Activated naive CD8-positive, alpha-beta T cell treated with anti-CD3 and anti-CD28 coated beads, Interleukin-2, amount 50 U/mL, for 24 hours (primary cell): Measurements from ENCODE around the gene DYNLT2.
A peak's percentile ranks its signal among the peaks of the same experiment; 100 is the strongest.

Experiments used
- ATAC-seq: fragments of 150-1000 bp; cut with Tn5 transposase; one replicate; pipeline ENCODE4 v1.10.0; 2021
- DNase-seq: peaks from one replicate; pipeline ENCODE4 v3.0.0; 2021
- H3K27ac Mint-ChIP-seq: one replicate; pipeline ENCODE4 v1.8.0; 2021; ENCODE audit warnings: mild to moderate bottlenecking, mixed read lengths
- H3K27me3 Mint-ChIP-seq: one replicate; pipeline ENCODE4 v1.8.0; 2021; ENCODE audit warnings: mixed read lengths
- H3K36me3 Mint-ChIP-seq: one replicate; pipeline ENCODE4 v1.8.0; 2021; ENCODE audit warnings: low read depth, mixed read lengths
- H3K4me1 Mint-ChIP-seq: one replicate; pipeline ENCODE4 v1.8.0; 2021; ENCODE audit warnings: mixed read lengths
- H3K4me3 Mint-ChIP-seq: one replicate; pipeline ENCODE4 v1.8.0; 2021; ENCODE audit warnings: mild to moderate bottlenecking, moderate library complexity, mixed read lengths
- H3K9me3 Mint-ChIP-seq: one replicate; pipeline ENCODE4 v1.8.0; 2021; ENCODE audit warnings: mixed read lengths

DYNLT2 gene

GRCh38 chr6:169789146-169789943 lies 38.0 kb upstream of the DYNLT2 start:
- Mint-ChIP-seq H3K27me3 (peaks cover 38% of the 10 kb centered on the region), H3K9me3 (no peaks in the 10 kb centered on the region), H3K27ac (no peak overlapping the region)

GRCh38 chr6:169788809-169789145 lies 37.4 kb upstream of the DYNLT2 start:
- Mint-ChIP-seq H3K27me3 (peaks cover 35% of the 10 kb centered on the region), H3K9me3 (no peaks in the 10 kb centered on the region), H3K36me3 (peaks cover 4% of the 10 kb centered on the region), H3K4me3 (no peak overlapping the region), H3K4me1 (peaks cover 21% of the 10 kb centered on the region), H3K27ac (no peak overlapping the region)
- ATAC-seq = no peak
- DNase-seq = no peak

More at GRCh38 chr6:169789146-169789943, 38.0 kb upstream of the DYNLT2 start:
- DNase-seq (no peak), ATAC-seq (no peak)
- H3K4me1 Mint-ChIP-seq = peaks cover 16% of the 10 kb centered on the region
- no peaks in the 10 kb centered on the region for H3K36me3 Mint-ChIP-seq
- H3K4me3 Mint-ChIP-seq = peak overlapping the region; percentile 72

- DNase-seq (no peak), ATAC-seq (no peak)
- Mint-ChIP-seq H3K4me1 (peaks cover 24% of the 10 kb centered on the region), H3K9me3 (no peaks in the 10 kb centered on the region), H3K27me3 (peaks cover 26% of the 10 kb centered on the region), H3K27ac (no peak overlapping the region), H3K36me3 (peaks cover 11% of the 10 kb centered on the region), H3K4me3 (no peak overlapping the region)
Observed at GRCh38 chr6:169787797-169788196, 36.4 kb upstream of the DYNLT2 start.

- peaks cover 14% of the 10 kb centered on the region for H3K27me3 Mint-ChIP-seq
- peaks cover 24% of the 10 kb centered on the region for H3K4me1 Mint-ChIP-seq
- no peak overlapping the region for H3K27ac Mint-ChIP-seq
- ATAC-seq (no peak), DNase-seq (no peak)
- H3K4me3 Mint-ChIP-seq = no peak overlapping the region
- H3K9me3 Mint-ChIP-seq = no peaks in the 10 kb centered on the region
- H3K36me3 Mint-ChIP-seq = peaks cover 15% of the 10 kb centered on the region
Observed at GRCh38 chr6:169786349-169786748, 35.0 kb upstream of the DYNLT2 start.

GRCh38 chr6:169785566-169785965 lies 34.2 kb upstream of the DYNLT2 start:
- Mint-ChIP-seq H3K4me1 (peaks cover 20% of the 10 kb centered on the region), H3K27ac (no peak overlapping the region), H3K9me3 (no peaks in the 10 kb centered on the region), H3K27me3 (peaks cover 7% of the 10 kb centered on the region), H3K4me3 (no peak overlapping the region), H3K36me3 (peaks cover 20% of the 10 kb centered on the region)
- ATAC-seq (no peak), DNase-seq (no peak)

GRCh38 chr6:169784821-169785340 lies 33.5 kb upstream of the DYNLT2 start:
- Mint-ChIP-seq H3K4me3 (no peak overlapping the region), H3K4me1 (peaks cover 14% of the 10 kb centered on the region), H3K9me3 (no peaks in the 10 kb centered on the region), H3K36me3 (peaks cover 26% of the 10 kb centered on the region), H3K27ac (no peak overlapping the region), H3K27me3 (peaks cover 3% of the 10 kb centered on the region)
- no peak for DNase-seq
- ATAC-seq = no peak

GRCh38 chr6:169783971-169784820 lies 32.8 kb upstream of the DYNLT2 start:
- Mint-ChIP-seq H3K9me3 (no peaks in the 10 kb centered on the region), H3K36me3 (peaks cover 26% of the 10 kb centered on the region), H3K27ac (peak overlapping the region; percentile 5), H3K4me3 (no peak overlapping the region), H3K27me3 (peaks cover 3% of the 10 kb centered on the region), H3K4me1 (peaks cover 10% of the 10 kb centered on the region)
- no peak for ATAC-seq
- no peak for DNase-seq

- Mint-ChIP-seq H3K4me3 (no peak overlapping the region), H3K9me3 (no peaks in the 10 kb centered on the region), H3K4me1 (peaks cover 8% of the 10 kb centered on the region), H3K36me3 (peaks cover 26% of the 10 kb centered on the region), H3K27me3 (no peaks in the 10 kb centered on the region), H3K27ac (no peak overlapping the region)
- ATAC-seq = peak; percentile 64
- DNase-seq = no peak
Observed at GRCh38 chr6:169783401-169783800, 32.0 kb upstream of the DYNLT2 start.

GRCh38 chr6:169782966-169783365 lies 31.6 kb upstream of the DYNLT2 start:
- DNase-seq (no peak), ATAC-seq (no peak)
- Mint-ChIP-seq H3K27ac (no peak overlapping the region), H3K36me3 (peaks cover 26% of the 10 kb centered on the region), H3K9me3 (no peaks in the 10 kb centered on the region), H3K4me1 (peaks cover 8% of the 10 kb centered on the region), H3K27me3 (no peaks in the 10 kb centered on the region), H3K4me3 (no peak overlapping the region)

GRCh38 chr6:169780571-169781091 lies 29.3 kb upstream of the DYNLT2 start:
- no peaks in the 10 kb centered on the region for H3K9me3 Mint-ChIP-seq
- H3K36me3 Mint-ChIP-seq = peaks cover 26% of the 10 kb centered on the region
- H3K4me3 Mint-ChIP-seq = no peak overlapping the region
- H3K27me3 Mint-ChIP-seq = no peaks in the 10 kb centered on the region
- H3K27ac Mint-ChIP-seq = no peak overlapping the region
- ATAC-seq (no peak), DNase-seq (no peak)
- H3K4me1 Mint-ChIP-seq = peaks cover 8% of the 10 kb centered on the region

- Mint-ChIP-seq H3K4me1 (peaks cover 8% of the 10 kb centered on the region), H3K27me3 (no peaks in the 10 kb centered on the region), H3K36me3 (peaks cover 26% of the 10 kb centered on the region), H3K27ac (no peak overlapping the region), H3K4me3 (no peak overlapping the region), H3K9me3 (no peaks in the 10 kb centered on the region)
- ATAC-seq = no peak
- DNase-seq = no peak
Observed at GRCh38 chr6:169779896-169780295, 28.5 kb upstream of the DYNLT2 start.

GRCh38 chr6:169779092-169779815 lies 27.9 kb upstream of the DYNLT2 start:
- DNase-seq = no peak
- Mint-ChIP-seq H3K4me1 (peaks cover 8% of the 10 kb centered on the region), H3K27ac (no peak overlapping the region), H3K9me3 (no peaks in the 10 kb centered on the region), H3K27me3 (no peaks in the 10 kb centered on the region), H3K36me3 (peaks cover 26% of the 10 kb centered on the region), H3K4me3 (no peak overlapping the region)
- no peak for ATAC-seq

- no peak overlapping the region for H3K4me3 Mint-ChIP-seq
- no peaks in the 10 kb centered on the region for H3K9me3 Mint-ChIP-seq
- peaks cover 21% of the 10 kb centered on the region for H3K36me3 Mint-ChIP-seq
- H3K4me1 Mint-ChIP-seq = peaks cover 2% of the 10 kb centered on the region
- no peak for ATAC-seq
- H3K27me3 Mint-ChIP-seq = no peaks in the 10 kb centered on the region
- DNase-seq = no peak
- no peak overlapping the region for H3K27ac Mint-ChIP-seq
Observed at GRCh38 chr6:169778646-169779045, 27.3 kb upstream of the DYNLT2 start.

GRCh38 chr6:169777896-169778295 lies 26.5 kb upstream of the DYNLT2 start:
- H3K27ac Mint-ChIP-seq = no peak overlapping the region
- no peak for DNase-seq
- no peak for ATAC-seq
- no peaks in the 10 kb centered on the region for H3K4me1 Mint-ChIP-seq
- H3K36me3 Mint-ChIP-seq = peaks cover 16% of the 10 kb centered on the region
- H3K27me3 Mint-ChIP-seq = no peaks in the 10 kb centered on the region
- H3K9me3 Mint-ChIP-seq = no peaks in the 10 kb centered on the region
- H3K4me3 Mint-ChIP-seq = no peak overlapping the region
